PC-3 (cell line): ENCODE results near the gene EVC.

Source experiments
- CTCF ChIP-seq: fragments of 300-600 bp; sonication (generic); conservative IDR thresholded peaks from 2 replicates; pipeline ENCODE4 v1.5.1; 2017; ENCODE audit warnings: antibody characterized with exemption, low read depth, mild to moderate bottlenecking, low read length
- EZH2 ChIP-seq: fragments of 300-600 bp; sonication (generic); IDR thresholded peaks from one replicate; pipeline ENCODE4 v1.6.1; 2017; ENCODE audit warnings: antibody characterized with exemption, mild to moderate bottlenecking, low read length; ENCODE audit not compliant: unreplicated experiment
- EZH2phosphoT487 ChIP-seq: fragments of 300-600 bp; sonication (generic); IDR thresholded peaks from 2 replicates; pipeline ENCODE4 v1.6.1; 2018; ENCODE audit warnings: mild to moderate bottlenecking, antibody characterized with exemption, low read length, borderline replicate concordance

- TF ChIP-seq CTCF (no peak), EZH2phosphoT487 (no peak), EZH2 (no peak)
Measured at GRCh38 chr4:5816851-5817375, 105.9 kb downstream of the EVC start.
